Choroid plexus epithelial cell (primary cell): ENCODE measurements around the gene NOXRED1.
A peak's percentile ranks its signal among the peaks of the same experiment; 100 is the strongest.
"Not testable (repeated sequence)": the region's sequence is repeated elsewhere in the genome, so short reads cannot be mapped to it uniquely, and the experiment has no call there.

ENCODE experiments used
- DNase-seq: peaks from one replicate; pipeline ENCODE4 v3.0.0-alpha.2; 2010; ENCODE audit warnings: low read depth
- H3K4me3 ChIP-seq: 2 replicates; pipeline ENCODE4 v1.5.1; 2011; ENCODE audit warnings: low read depth, mild to moderate bottlenecking, control low read depth, low read length, moderate library complexity
- CTCF ChIP-seq: conservative IDR thresholded peaks from 2 replicates; pipeline ENCODE4 v1.5.1; 2011; ENCODE audit warnings: low read depth, mild to moderate bottlenecking, control low read depth, inconsistent platforms, low read length, moderate library complexity

Gene NOXRED1

GRCh38 chr14:77438596-77438995 lies 15.3 kb upstream of the NOXRED1 start:
- no peak for DNase-seq
- no peak for TF ChIP-seq CTCF

GRCh38 chr14:77436042-77436441 lies 12.7 kb upstream of the NOXRED1 start:
- no peak overlapping the region for H3K4me3 ChIP-seq
- TF ChIP-seq CTCF, result no peak
- DNase-seq, result peak; percentile 8

More at GRCh38 chr14:77438596-77438995, 15.3 kb upstream of the NOXRED1 start:
- no peak overlapping the region for H3K4me3 ChIP-seq

- H3K4me3 ChIP-seq, result no peak overlapping the region
- DNase-seq, result no peak
- TF ChIP-seq CTCF, result no peak
Measured at GRCh38 chr14:77426396-77426795, 3.1 kb upstream of the NOXRED1 start.

- no peak for DNase-seq
- no peak for TF ChIP-seq CTCF
- no peak overlapping the region for H3K4me3 ChIP-seq
Measured at GRCh38 chr14:77424862-77425261, 1.5 kb upstream of the NOXRED1 start.

GRCh38 chr14:77421201-77421600 lies 2.1 kb downstream of the NOXRED1 start:
- no peak overlapping the region for H3K4me3 ChIP-seq
- DNase-seq, result peak; percentile 33
- no peak for TF ChIP-seq CTCF

- H3K4me3 ChIP-seq, result no peak overlapping the region
- TF ChIP-seq CTCF, result no peak
- no peak for DNase-seq
Measured at GRCh38 chr14:77416836-77417235, 6.5 kb downstream of the NOXRED1 start.

GRCh38 chr14:77416098-77416497 lies 7.2 kb downstream of the NOXRED1 start:
- not testable (repeated sequence) for DNase-seq, H3K4me3 ChIP-seq

- not testable (repeated sequence) for DNase-seq
Measured at GRCh38 chr14:77415403-77416030, 7.8 kb downstream of the NOXRED1 start.

More at GRCh38 chr14:77415403-77416030, 7.8 kb downstream of the NOXRED1 start:
- not testable (repeated sequence) for H3K4me3 ChIP-seq
